ENCODE measurements around the gene DSCAM. TPM values are rescaled to one million over a fixed set of nuclear protein-coding genes. Genes with fewer than 3 reads are reported as not detected.

The DSCAM gene
- total RNA-seq, 1 donor from 2014 or later: not detected

DNA sequence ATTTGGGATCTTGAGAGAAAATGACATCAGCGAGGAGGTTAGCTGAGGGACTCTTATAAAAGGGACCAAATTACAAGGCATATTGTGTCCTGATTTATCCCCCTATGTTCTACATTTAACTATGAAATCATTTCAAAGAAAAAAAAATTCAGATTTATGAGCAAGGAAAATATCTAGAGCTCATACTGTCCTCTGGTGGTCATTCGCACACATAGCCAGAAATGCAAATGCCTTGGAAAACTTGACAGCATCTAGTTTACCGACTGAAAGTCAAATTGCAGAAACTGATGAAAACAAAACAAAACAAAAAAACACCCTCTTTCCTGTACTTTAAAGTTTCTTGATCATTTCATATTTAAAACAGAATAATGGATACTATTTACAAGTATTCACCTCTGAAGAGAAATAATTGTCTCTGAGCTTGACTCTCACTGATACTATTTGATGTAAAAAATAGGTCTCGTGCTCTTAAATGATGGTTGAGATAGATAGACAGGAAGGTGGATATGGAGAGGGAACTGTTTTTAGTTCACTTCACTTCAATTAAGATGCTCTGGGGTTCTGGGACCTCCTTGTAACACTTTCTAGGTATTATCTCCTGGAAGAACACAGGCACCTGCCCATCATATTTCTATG, 725.9 kb downstream of the DSCAM start:
- H4K20me1 ChIP-seq (ENCODE audit: low read depth): no peaks in the 10 kb centered on the region

DNA sequence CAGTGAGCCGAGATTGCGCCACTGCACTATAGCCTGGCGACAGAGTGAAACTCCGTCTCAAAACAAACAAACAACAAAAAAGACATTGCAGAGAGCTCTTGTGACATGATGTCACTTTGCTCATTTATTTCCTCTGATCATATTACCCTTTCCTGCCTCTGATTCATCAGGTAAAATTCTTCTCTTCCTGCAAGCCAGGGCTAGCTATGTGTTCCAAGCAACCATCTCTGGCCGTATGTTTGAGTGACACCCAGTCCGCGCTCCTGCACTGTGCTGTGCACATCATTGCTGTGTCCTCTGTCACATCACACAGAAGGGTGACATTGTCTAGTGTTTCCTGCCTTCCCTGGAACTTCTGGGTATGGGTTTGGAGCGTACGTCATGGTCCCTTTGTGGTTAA, 728.4 kb downstream of the DSCAM start:
- Mint-ChIP-seq H3K4me1 (peaks cover 4% of the 10 kb centered on the region), H3K36me3 (no peaks in the 10 kb centered on the region), H3K4me3 (no peak overlapping the region), H3K27ac (no peak overlapping the region), H3K27me3 (ENCODE audit: insufficient read depth, low read depth) (no peaks in the 10 kb centered on the region), H3K9me3 (peaks cover 6% of the 10 kb centered on the region)
- Histone ChIP-seq H4K20me1 (ENCODE audit: low read depth) (no peaks in the 10 kb centered on the region), H3K27ac (no peak overlapping the region), H3K36me3 (no peaks in the 10 kb centered on the region), H3K9ac (no peak overlapping the region), H3K79me2 (ENCODE audit: low read depth) (no peaks in the 10 kb centered on the region), H3F3A (ENCODE audit: low read depth) (no peaks in the 10 kb centered on the region), H3K27me3 (no peaks in the 10 kb centered on the region), H3K4me3 (no peak overlapping the region), H3K4me1 (no peaks in the 10 kb centered on the region), H3K4me2 (no peak overlapping the region), H2AFZ (replicated peaks) (no peak overlapping the region), H3K9me3 (ENCODE audit: low read depth) (no peaks in the 10 kb centered on the region)
- no peak for DNase-seq (ENCODE audit: low spot score)
- TF ChIP-seq EZH2phosphoT487 (IDR thresholded peaks at IDR 0.05): no peak
- TF ChIP-seq, protein P1, sequence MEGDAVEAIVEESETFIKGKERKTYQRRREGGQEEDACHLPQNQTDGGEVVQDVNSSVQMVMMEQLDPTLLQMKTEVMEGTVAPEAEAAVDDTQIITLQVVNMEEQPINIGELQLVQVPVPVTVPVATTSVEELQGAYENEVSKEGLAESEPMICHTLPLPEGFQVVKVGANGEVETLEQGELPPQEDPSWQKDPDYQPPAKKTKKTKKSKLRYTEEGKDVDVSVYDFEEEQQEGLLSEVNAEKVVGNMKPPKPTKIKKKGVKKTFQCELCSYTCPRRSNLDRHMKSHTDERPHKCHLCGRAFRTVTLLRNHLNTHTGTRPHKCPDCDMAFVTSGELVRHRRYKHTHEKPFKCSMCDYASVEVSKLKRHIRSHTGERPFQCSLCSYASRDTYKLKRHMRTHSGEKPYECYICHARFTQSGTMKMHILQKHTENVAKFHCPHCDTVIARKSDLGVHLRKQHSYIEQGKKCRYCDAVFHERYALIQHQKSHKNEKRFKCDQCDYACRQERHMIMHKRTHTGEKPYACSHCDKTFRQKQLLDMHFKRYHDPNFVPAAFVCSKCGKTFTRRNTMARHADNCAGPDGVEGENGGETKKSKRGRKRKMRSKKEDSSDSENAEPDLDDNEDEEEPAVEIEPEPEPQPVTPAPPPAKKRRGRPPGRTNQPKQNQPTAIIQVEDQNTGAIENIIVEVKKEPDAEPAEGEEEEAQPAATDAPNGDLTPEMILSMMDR (IDR thresholded peaks at IDR 0.05): no peak
- TF ChIP-seq EZH2 (IDR thresholded peaks at IDR 0.05): no peak

More for the DNA sequence above, 725.9 kb downstream of the DSCAM start:
- H3K27me3 ChIP-seq: no peaks in the 10 kb centered on the region
- H3K4me3 Mint-ChIP-seq: no peak overlapping the region
- H3F3A ChIP-seq (ENCODE audit: low read depth): no peaks in the 10 kb centered on the region
- H3K9ac ChIP-seq: no peak overlapping the region
- H3K36me3 Mint-ChIP-seq: no peaks in the 10 kb centered on the region
- H3K9me3 Mint-ChIP-seq: peaks cover 5% of the 10 kb centered on the region
- no peaks in the 10 kb centered on the region for H3K36me3 ChIP-seq
- H3K4me3 ChIP-seq: no peak overlapping the region
- H3K4me1 ChIP-seq: no peaks in the 10 kb centered on the region
- no peak overlapping the region for H3K27ac Mint-ChIP-seq
- H3K27ac ChIP-seq: no peak overlapping the region
- H2AFZ ChIP-seq (replicated peaks): no peak overlapping the region
- no peak overlapping the region for H3K4me2 ChIP-seq
- H3K4me1 Mint-ChIP-seq: peaks cover 4% of the 10 kb centered on the region
- H3K79me2 ChIP-seq (ENCODE audit: low read depth): no peaks in the 10 kb centered on the region
- no peaks in the 10 kb centered on the region for H3K9me3 ChIP-seq (ENCODE audit: low read depth)
- TF ChIP-seq, protein P1 (IDR thresholded peaks at IDR 0.05): peak; percentile 97
- TF ChIP-seq EZH2phosphoT487 (IDR thresholded peaks at IDR 0.05): no peak
- DNase-seq (ENCODE audit: low spot score): peak; percentile 42
- peaks cover under 1% of the 10 kb centered on the region for H3K27me3 Mint-ChIP-seq (ENCODE audit: insufficient read depth, low read depth)

DNA sequence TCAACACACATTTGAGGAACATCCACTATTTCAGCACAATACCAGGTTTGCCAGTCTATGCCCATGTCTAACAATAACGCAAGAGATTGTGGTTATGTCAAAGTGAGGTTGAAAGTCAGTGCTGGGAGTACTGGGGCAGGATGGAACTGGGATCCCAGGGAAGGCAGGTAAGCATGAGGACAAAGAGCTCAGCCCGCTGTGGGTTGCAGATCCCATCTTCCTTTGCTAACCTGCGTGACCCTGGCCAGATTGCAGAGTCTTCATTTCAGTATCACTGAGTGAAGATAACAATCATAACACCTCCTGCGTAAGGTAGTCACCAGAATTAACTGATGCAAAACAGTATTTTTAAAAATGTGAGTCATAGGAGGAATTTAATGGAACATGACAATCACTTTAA, 729.7 kb downstream of the DSCAM start:
- H3K9me3 ChIP-seq (ENCODE audit: low read depth): no peaks in the 10 kb centered on the region

More for the DNA sequence above, 729.7 kb downstream of the DSCAM start:
- Histone ChIP-seq H3K4me3 (no peak overlapping the region), H3F3A (ENCODE audit: low read depth) (no peaks in the 10 kb centered on the region), H3K9ac (no peak overlapping the region), H3K79me2 (ENCODE audit: low read depth) (no peaks in the 10 kb centered on the region), H3K27me3 (no peaks in the 10 kb centered on the region), H3K36me3 (no peaks in the 10 kb centered on the region), H3K4me1 (no peaks in the 10 kb centered on the region), H2AFZ (replicated peaks) (no peak overlapping the region), H3K4me2 (no peak overlapping the region), H4K20me1 (ENCODE audit: low read depth) (no peaks in the 10 kb centered on the region), H3K27ac (no peak overlapping the region)
- Mint-ChIP-seq H3K36me3 (no peaks in the 10 kb centered on the region), H3K4me1 (peaks cover 4% of the 10 kb centered on the region), H3K4me3 (no peak overlapping the region), H3K27ac (no peak overlapping the region), H3K9me3 (peaks cover 6% of the 10 kb centered on the region), H3K27me3 (ENCODE audit: insufficient read depth, low read depth) (no peaks in the 10 kb centered on the region)
- no peak for DNase-seq (ENCODE audit: low spot score)
- TF ChIP-seq, protein P1 (IDR thresholded peaks at IDR 0.05): no peak
- TF ChIP-seq EZH2 (IDR thresholded peaks at IDR 0.05): no peak
- no peak for TF ChIP-seq EZH2phosphoT487 (IDR thresholded peaks at IDR 0.05)
